Stimulated activated CD8-positive, alpha-beta memory T cell treated with anti-CD3 and anti-CD28 coated beads, Interleukin-7, amount 100 ng/mL, for 4 hours (primary cell): ENCODE data around the gene ROPN1.
"Not testable (repeated sequence)": the region's sequence is repeated elsewhere in the genome, so short reads cannot be mapped to it uniquely, and the experiment has no call there.

ENCODE experiments used
- DNase-seq, 2 donors: peaks; one replicate each; pipeline ENCODE4 v3.0.0-alpha.2; 2020; ENCODE audit warnings: low read depth in 2 of 2

ROPN1 gene

DNA sequence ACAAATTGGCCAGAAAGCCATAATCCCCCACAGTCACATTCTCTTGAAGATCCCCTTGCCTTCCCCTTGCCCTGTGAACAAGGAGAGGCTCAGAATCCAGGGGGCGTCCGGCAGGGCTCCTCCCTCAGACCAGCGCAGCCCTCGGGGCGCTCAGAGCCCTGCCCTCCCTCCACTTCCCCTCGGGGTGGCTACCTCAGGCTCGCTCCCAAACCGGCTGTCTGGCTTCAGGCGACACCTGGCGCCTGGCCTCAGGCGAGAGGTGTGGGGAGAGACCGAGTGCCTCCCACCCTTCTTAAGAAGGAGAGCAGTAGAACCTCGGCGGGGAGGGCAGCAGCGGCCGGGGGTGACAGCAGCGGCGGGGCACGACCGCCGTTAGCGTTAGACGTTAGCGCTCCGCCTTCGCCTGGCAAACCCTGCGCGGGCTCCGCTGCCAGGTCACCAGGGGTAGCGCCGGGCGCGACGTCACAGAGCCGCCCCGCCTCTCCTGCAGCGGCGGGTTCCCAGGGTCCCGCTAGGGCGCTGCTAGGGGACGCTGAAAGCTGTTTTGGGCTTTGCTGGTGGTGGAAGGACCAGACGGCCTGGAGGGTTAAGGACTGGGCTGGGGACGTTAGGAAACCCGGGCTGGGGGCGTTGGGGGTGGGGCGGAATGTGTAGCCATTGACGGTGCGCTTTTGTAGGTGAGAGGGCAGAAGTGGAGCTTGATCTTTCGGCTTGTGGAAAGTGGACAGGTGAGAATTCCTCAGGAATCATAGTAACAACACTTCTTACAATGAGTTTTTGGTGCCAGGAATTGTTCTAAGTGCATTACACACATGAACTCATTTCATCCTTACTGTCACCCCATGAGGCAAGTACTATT is at the start of gene ROPN1:
ROPN1 (minus strand) TSS at position 395 of the 859 bp plus-strand sequence. CDS start 11,643 bp downstream, outside the sequence.
- not testable (repeated sequence) for DNase-seq

DNA sequence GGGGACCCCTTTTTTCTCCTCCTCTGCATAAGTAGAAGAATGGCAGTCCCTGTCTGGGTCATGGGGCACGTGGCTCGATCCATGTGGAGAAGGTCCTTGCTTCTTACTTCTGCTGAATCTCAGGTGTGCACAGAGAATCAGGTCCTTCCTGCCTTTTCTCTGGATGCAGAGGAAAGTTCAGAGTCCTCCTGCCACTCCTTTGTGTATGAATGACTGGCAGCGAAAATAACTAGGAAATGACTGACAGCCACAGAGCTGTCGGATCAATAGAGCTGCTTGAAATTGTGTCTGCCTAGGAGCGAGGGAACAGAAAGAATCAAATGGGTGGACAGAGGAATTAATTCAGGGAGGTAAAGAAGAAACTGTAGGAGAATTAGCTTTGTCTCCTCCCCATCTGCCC is 49.6 kb upstream of the ROPN1 start:
- DNase-seq, result no peak

- DNase-seq, result no peak
These were observed 45.4 kb upstream of the ROPN1 start for GRCh38 chr3:124037326-124037725.

DNA sequence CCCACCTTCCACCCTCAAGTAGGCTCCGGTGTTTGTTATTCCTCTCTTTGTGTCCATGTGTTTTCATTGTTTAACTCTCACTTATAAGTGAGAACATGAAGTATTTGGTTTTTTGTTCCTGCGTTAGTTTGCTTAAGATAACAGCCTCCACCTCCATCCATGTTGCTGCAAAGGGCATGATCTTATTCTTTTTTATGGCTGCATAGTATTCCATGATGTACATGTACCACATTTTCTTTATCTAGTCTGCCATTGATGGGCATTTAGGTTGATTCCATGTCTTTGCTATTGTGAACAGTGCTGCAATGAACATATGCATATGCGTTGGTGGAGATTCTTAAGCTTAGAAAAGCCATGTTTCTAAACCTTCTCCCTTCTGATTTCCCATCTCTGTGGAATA is 44.3 kb upstream of the ROPN1 start:
- not testable (repeated sequence) for DNase-seq

- DNase-seq, result no peak
These were observed 43.7 kb upstream of the ROPN1 start for GRCh38 chr3:124035463-124036121.

- no peak for DNase-seq
These were observed 42.9 kb upstream of the ROPN1 start for GRCh38 chr3:124034844-124035152.

- no peak for DNase-seq
These were observed 42.3 kb upstream of the ROPN1 start for GRCh38 chr3:124034016-124034843.

GRCh38 chr3:124033360-124034015 is 41.6 kb upstream of the ROPN1 start, which contains the start of gene KALRN:
Gene KALRN, plus strand, starts transcription at chr3:124033369.
- DNase-seq, result no peak

DNA sequence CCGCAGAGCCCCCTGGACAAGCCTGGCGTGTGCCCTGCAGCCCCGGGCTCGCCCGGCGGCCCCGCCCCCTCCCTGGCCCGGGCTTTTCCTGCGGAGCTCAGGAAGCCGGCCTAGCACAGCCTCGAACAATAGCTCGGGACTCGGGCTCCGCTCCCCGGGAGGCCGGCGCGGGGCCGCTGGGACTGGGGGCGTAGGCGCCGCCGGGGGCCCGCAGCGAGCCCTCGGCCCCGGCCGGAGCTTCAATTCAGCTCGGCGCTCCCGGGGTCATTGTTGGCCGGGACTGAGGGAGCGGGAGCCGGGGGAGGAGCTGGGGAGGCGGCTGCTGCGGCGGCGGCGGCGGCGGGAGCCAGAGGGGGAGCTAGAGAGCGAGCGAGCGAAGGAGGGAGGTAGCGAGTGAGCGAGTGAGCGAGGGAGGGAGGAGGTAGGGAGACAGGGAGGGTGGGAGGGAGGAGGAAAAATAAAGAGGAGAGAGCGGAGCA is 41.0 kb upstream of the ROPN1 start:
- DNase-seq, result peak; percentile 11 to 39

DNA sequence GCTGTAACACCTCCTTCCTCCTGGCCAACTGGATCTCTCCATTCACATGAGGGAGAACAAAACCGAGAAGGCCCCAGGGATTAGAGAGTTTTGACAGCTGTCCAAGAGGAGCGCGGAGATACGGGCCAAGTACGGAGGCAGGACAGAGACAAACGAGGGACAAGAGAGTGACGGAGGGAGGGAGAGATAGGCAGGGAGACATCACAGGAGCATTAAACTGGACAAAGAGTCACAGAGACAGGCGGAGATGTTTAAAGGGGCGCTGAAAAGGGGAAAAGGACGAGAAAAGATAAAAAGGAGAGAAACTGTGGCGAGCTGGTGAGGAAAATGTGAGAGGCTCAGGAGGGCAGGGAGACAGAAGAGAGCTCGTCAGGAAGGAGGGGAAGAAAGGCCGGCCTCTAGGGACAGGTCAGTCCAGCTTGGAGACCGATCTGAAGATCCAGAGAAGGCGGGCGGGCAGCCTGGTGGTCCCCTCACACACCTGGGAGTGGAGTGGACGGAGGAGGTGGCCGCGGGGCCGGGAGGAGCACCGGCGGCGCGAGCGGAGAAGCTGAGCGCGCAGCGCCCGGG is 40.5 kb upstream of the ROPN1 start:
- no peak for DNase-seq

DNA sequence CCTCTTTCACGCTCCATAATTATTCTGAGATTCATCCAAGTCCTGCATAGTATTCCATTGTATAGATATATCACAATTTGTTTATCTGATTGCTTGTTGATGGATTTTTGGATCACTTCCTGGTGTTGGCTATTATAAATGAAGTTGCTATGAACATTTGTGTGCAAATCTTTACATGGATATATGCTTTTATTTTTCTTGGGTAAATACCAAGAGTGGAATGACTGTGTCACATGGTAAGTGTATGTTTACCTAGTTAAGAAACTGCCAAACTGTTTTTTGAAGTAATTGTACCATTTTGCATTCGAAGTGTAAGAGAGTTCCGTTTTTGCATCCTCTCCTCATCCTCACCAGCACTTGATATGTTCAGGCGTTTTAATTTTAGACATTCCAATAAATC is 34.6 kb upstream of the ROPN1 start:
- DNase-seq, result no peak

DNA sequence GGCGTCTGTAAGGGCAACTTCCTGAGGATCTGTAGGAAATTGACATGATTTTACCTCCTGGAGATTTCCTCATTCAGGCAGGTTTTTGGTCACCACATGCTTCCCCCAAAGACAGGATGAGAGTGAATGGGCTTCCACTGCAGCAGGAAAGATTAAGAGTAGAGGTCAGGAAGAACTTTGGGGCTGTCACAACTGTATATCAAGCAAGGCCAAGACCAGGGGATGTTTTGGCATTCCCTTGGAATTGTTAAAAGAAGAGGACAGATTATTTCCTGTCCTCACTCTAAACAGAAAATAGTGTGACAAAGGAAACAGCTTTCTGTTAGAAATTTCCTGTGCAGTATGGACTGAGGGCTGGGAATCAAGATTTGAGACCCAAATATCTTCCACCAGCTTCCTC is 31.6 kb upstream of the ROPN1 start:
- not testable (repeated sequence) for DNase-seq

DNA sequence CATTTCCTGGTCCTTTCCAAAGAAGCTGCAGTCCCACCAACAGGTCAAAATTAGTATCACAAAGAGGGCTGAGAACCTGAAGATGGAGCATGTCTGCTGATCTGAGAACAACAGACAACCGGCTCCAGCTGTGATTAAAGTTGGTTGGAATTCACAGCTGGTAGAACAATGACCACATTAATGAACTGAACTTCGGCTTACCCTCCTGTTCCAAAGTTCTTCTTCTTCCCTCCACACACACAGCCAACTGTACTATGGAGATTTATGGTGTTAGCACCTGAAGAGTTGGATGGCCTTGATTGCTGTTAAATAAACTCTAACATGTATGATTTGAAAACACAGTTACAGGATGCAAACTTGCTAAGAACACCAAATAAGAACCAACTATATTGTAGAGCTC is 27.4 kb upstream of the ROPN1 start:
- DNase-seq, result no peak

GRCh38 chr3:124017502-124017901 is 25.6 kb upstream of the ROPN1 start:
- DNase-seq, result not testable (repeated sequence)

GRCh38 chr3:124016483-124016882 is 24.6 kb upstream of the ROPN1 start:
- not testable (repeated sequence) for DNase-seq

DNA sequence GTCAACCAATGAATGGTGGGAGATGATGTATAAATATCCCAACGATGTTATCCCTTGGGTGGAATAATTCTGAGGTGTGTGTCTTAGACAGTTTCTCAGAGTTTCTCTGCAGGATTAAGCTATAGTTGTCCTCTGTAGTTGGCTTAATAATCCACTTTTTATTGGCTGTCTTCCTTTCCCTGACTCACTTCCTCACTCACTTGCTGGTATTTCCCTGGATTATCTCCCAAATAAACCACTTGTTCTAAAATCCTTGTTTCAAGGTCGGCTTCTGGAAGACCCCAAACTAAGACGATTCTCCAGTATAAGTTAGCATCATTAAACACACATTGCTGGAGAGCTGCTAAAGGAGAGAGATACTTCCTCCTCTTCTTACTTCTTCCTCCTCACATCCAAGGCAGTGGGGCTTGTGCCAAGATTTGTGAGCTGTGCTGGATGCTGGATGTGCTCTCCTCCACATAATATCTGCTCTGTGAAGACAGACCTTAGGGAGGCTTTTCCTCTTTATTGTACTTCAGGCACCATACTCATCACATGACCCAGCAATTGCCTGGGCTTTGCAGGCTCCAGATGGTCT is 22.5 kb upstream of the ROPN1 start:
- no peak for DNase-seq

DNA sequence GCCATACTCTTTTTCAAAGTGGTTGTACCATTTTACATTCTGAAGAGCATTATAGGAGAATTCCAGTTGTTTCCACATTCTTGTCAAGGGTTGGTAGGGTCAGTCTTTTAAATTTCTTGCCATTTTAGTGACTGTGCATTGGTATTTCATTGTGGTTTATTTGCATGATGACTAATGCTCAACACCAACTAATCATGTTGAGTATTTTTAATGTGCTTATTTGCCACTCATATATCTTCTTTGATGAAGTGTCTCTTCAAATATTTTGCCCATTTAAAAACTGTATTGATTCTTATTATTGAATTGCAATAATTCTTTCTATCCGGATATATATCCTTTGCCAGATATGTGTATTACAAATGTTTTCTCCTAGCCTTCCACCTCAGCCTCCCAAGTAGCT is 16.4 kb upstream of the ROPN1 start:
- DNase-seq, result not testable (repeated sequence)

GRCh38 chr3:124007186-124007585 is 15.3 kb upstream of the ROPN1 start:
- no peak for DNase-seq

GRCh38 chr3:124002405-124003079 is 10.6 kb upstream of the ROPN1 start:
- not testable (repeated sequence) for DNase-seq

- DNase-seq, result not testable (repeated sequence)
These were observed 9.4 kb upstream of the ROPN1 start for GRCh38 chr3:124001366-124001765.
